PC-3 (cell line): ENCODE results near the gene THRA.

Source experiments
- EZH2 ChIP-seq: fragments of 300-600 bp; sonication (generic); IDR thresholded peaks from one replicate; pipeline ENCODE4 v1.6.1; 2017; ENCODE audit warnings: antibody characterized with exemption, mild to moderate bottlenecking, low read length; ENCODE audit not compliant: unreplicated experiment
- TF ChIP-seq, protein P1 (sequence below): fragments of 300-600 bp; sonication (generic); conservative IDR thresholded peaks from 2 replicates; pipeline ENCODE4 v1.5.1; 2017; ENCODE audit warnings: antibody characterized with exemption, low read depth, mild to moderate bottlenecking, low read length

DNA sequence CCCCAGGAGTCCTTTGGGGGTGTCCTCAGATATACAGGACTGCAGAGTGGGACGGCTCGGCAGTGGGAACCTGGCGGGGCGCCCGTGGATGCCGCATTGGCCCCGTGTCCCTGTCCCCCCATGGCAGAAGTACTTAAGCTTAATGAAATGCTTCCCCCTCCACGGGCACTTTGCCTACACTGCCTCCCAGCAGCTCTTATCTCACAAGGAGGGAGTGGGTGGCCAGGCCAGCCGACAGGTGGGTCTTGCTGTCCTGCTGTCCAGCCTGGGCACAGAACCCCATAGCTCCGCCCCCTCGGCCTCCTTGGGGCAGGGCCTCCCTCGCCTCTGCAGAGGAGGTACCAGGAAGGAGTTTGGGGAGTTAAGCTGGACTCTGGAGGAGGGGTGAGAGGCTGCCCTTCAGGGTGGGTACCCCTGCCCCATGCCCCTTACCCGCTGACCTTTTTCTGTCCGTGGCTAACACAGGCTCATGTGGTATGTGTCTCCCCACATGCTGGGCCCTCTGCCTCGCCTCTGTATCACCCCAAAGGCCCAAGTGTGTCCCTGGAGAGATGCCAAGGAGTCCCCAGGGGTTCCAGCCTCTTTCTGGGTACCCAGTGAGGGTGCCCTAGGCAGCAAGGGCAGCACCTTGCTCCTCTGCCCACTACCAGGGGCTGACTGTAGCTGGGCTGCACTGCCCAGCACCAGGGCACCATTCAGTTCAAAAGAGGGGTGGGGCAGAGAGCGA lies 8.7 kb downstream of the THRA start:
- TF ChIP-seq, protein P1, sequence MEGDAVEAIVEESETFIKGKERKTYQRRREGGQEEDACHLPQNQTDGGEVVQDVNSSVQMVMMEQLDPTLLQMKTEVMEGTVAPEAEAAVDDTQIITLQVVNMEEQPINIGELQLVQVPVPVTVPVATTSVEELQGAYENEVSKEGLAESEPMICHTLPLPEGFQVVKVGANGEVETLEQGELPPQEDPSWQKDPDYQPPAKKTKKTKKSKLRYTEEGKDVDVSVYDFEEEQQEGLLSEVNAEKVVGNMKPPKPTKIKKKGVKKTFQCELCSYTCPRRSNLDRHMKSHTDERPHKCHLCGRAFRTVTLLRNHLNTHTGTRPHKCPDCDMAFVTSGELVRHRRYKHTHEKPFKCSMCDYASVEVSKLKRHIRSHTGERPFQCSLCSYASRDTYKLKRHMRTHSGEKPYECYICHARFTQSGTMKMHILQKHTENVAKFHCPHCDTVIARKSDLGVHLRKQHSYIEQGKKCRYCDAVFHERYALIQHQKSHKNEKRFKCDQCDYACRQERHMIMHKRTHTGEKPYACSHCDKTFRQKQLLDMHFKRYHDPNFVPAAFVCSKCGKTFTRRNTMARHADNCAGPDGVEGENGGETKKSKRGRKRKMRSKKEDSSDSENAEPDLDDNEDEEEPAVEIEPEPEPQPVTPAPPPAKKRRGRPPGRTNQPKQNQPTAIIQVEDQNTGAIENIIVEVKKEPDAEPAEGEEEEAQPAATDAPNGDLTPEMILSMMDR = no peak
- no peak for TF ChIP-seq EZH2
